HG03175 (cell line): ENCODE data around the gene MFSD6L.

Source experiments
- ATAC-seq: cut with Tn5 transposase; IDR thresholded peaks from one replicate; pipeline ENCODE4 v1.9.1; 2021; ENCODE audit warnings: mild to moderate bottlenecking, moderate library complexity; ENCODE audit not compliant: unreplicated experiment

MFSD6L gene

GRCh38 chr17:8794636-8795035, 4.5 kb downstream of the MFSD6L start:
- no peak for ATAC-seq

- ATAC-seq, result no peak
These were observed 5.5 kb downstream of the MFSD6L start for GRCh38 chr17:8793649-8794048.

GRCh38 chr17:8792646-8793045, 6.5 kb downstream of the MFSD6L start:
- ATAC-seq, result no peak

- no peak for ATAC-seq
These were observed 7.3 kb downstream of the MFSD6L start for GRCh38 chr17:8791910-8792270.

GRCh38 chr17:8791248-8791909, 7.8 kb downstream of the MFSD6L start:
- no peak for ATAC-seq

DNA sequence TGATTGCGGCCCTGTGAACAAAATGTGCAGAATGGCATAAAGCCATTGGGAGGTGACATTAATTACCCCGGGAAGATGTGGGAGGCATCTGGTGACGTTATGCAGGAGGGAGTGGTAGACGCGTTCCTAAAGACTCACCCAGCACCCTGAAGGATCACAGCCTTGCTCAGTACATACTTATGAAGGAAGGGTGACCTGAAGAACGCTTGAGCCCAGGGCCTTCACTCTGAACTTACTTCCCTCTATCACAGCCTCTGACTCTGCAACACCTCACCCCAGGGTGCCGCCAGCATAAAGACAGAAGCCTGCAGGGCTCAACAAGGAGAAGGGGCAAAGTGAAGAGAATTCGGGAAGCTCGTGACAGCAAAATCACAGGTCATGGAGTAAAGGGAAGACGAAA, 9.4 kb downstream of the MFSD6L start:
- ATAC-seq, result no peak

GRCh38 chr17:8788998-8789397, 10.2 kb downstream of the MFSD6L start:
- no peak for ATAC-seq

DNA sequence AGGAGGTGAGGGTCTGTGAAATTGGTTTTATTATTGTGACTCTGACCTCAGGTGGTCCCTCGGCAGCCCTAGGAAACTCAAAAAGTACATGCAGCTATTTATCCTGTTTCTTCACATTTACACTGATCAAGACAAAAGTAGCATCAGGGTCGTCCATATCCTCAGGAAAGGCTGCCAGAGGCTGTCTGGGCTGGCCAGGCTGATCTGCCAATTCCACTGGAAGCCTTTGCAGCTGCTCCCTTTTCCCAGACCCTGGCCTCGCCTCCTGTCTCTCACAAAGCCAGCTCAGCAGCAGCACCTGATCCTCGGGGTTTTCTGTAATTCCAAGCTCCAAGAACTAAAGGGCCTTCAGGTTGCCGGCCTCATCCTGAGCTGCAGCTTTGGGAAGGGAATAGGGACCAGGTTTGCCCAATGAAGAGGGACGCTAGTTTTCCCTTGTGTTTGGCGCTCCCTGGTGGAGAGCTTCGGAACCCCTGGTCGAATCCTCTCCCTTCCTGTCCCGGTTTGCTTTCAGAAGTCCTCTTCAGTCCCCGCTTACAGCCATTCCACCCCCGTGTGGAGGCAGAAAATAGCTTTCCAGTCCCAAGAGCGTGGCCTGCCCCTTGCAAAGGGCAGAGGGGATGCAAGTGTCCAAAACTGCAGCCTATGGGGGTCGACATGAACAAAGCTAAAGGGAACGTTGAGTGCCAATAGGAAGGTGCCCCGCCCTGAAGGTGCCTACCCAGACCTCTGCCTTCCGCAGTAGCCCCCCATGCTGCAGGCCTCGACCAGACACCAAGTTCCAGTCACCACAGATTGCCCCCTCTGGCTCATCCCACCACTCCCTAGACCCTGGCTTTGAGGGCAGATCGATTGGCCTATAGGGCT, 13.4 kb downstream of the MFSD6L start:
- no peak for ATAC-seq

- ATAC-seq, result no peak
These were observed 17.0 kb downstream of the MFSD6L start for GRCh38 chr17:8782176-8782575.

GRCh38 chr17:8781776-8782175, 17.4 kb downstream of the MFSD6L start:
- ATAC-seq, result no peak

- ATAC-seq, result no peak
These were observed 22.3 kb downstream of the MFSD6L start for GRCh38 chr17:8776881-8777280.

DNA sequence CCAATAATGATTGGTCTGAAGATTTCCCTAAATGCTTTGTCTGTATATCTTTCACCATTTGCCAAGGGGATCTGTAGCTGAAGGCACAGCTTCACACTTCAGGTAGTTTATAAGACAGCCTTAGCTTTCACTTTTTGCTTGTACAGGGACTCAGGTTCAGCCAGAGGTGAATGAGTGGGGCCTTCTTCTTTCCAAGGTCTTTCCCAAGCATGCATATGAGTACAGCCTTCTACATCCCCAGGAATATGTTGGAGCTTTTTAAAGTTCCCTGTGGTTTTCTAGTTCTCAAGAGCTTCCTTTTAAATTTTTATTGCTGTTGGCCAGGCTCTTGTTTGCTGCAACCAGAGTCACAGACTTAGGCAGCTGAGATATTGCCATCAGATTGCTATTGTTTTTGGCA, 22.9 kb downstream of the MFSD6L start:
- no peak for ATAC-seq

DNA sequence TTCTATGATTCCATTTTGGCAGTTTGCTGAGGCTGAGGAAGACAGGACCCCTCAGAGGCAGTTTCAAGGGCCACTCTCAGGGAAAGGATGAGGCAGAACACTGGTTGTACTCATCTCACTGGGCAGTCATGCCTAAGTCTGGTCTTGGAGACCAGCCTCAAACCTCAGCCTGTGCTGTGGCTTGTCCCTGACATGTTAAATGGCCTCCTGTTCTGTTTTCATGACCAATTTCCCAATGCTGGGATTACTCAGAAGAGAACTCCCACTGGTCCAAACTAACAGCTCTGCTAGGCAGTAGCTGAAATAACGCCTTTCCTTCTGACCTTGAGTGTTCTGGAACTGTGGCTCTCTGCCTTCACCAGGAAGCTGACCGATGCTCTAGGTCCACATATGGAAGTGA, 32.4 kb downstream of the MFSD6L start:
- no peak for ATAC-seq

DNA sequence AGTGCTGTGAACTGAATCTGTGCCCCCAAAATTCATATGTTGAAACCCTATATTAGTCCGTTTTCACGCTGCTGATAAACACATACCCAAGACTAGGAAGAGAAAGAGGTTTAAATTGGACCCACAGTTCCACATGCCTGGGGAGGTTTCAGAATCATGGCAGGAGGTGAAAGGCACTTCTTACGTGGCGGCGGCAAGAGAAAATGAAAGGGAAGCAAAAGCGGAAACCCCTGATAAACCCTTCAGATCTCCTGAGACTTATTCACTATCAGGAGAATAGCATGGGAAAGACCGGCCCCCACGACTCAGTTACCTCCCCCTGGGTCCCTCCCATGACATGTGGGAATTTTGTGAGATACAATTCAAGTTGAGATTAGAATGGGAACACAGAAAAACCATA, 37.2 kb downstream of the MFSD6L start:
- no peak for ATAC-seq

DNA sequence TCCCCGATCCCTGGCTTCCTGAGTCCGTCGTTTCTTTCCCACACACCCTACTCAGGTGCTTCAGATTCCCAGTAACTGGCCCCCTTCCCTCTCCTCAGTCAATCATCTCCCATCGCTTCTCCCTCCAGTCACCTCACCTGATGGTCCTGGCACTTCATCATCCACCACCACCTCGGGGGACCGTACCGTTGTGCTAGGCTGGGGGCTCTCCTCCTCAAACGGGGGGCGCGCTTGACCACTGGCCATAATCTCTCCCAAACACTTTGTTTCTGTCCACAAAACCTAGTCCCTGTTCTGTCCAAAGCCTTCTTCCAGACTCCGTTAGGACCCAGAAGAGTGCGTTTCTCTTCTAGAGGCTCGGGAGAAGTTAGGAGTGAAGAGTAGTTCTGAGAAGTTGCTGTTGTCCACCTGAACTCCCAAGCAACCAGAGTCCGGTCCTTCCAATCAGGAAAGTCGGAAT, 41.0 kb downstream of the MFSD6L start, which contains the start of gene SPDYE4:
TSS of gene SPDYE4 (minus strand) at position 410 of the 460 bp plus-strand sequence. CDS start at position 246, 164 bp downstream.
- no peak for ATAC-seq

GRCh38 chr17:8757189-8757588, 42.0 kb downstream of the MFSD6L start:
- ATAC-seq, result no peak

GRCh38 chr17:8755590-8756255, 43.4 kb downstream of the MFSD6L start:
- ATAC-seq, result no peak

- ATAC-seq, result no peak
These were observed 44.3 kb downstream of the MFSD6L start for GRCh38 chr17:8754890-8755289.

- no peak for ATAC-seq
These were observed 45.2 kb downstream of the MFSD6L start for GRCh38 chr17:8753976-8754440.

DNA sequence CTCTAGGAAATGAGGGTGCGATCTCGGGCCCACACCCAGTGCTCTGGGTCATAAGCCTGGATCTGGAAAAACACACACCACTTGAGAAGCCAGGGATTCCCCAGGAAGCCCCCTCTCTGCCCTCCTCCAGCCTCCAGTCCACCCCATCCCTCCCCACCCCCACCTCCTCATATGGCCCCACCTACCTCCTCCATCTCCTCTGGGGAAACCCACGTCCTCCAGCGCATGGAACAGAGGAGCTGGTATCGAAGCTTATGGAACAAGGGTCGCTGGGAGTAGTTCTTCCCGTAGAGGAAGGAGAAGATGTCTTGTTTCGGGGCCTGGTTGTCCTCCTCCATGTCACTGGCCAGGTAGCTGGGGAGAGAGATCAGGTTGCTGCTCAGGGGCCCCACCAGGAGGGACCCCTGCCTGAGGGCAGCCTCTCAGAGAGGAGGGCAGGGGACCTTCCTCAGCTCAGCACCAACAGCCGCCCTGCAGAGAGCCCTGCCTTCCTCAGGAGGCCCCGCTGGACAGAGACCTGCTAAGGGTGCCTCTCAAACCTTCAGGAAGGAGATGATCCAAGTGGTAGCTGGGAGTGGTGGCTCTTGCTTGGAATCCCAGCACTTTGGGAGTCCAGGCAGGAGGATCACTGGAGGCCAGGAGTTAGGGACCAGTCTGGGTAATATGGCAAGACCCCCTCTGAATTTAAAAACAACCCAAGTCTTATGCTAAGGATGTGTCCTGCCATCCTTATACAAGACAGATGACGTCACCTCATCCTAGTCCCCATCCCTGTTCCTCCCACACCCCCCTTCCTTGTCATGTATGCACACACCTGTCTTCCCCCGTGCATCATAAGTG, 45.8 kb downstream of the MFSD6L start:
- no peak for ATAC-seq

GRCh38 chr17:8749616-8750015, 49.5 kb downstream of the MFSD6L start:
- no peak for ATAC-seq
